Progenitor cell of endocrine pancreas (in vitro differentiated cells): ENCODE results near the gene PAOX. TPM values are rescaled to one million over a fixed set of nuclear protein-coding genes. Genes with fewer than 3 reads are reported as not detected.
A peak's percentile ranks its signal among the peaks of the same experiment; 100 is the strongest.

Experiments
- DNase-seq: peaks from one replicate; pipeline ENCODE4 v3.0.0; 2021; ENCODE audit warnings: low spot score; ENCODE audit not compliant: unreplicated experiment
- H3K27ac Mint-ChIP-seq: 2 replicates; pipeline ENCODE4 v1.8.0; 2021; ENCODE audit warnings: mild to moderate bottlenecking, moderate library complexity, mixed read lengths
- H3K27me3 Mint-ChIP-seq: 2 replicates; pipeline ENCODE4 v1.8.0; 2021; ENCODE audit warnings: mixed read lengths
- H3K36me3 Mint-ChIP-seq: 2 replicates; pipeline ENCODE4 v1.8.0; 2022; ENCODE audit warnings: mixed read lengths; ENCODE audit not compliant: insufficient read depth
- H3K4me1 Mint-ChIP-seq: 2 replicates; pipeline ENCODE4 v1.8.0; 2021; ENCODE audit warnings: low read depth, mixed read lengths
- H3K4me3 Mint-ChIP-seq: 2 replicates; pipeline ENCODE4 v1.8.0; 2021; ENCODE audit warnings: low read depth, mild to moderate bottlenecking, moderate library complexity, mixed read lengths
- H3K9me3 Mint-ChIP-seq: 2 replicates; pipeline ENCODE4 v1.8.0; 2021; ENCODE audit warnings: low read depth, mixed read lengths
- CTCF ChIP-seq: fragments of 200-600 bp; sonication (generic); IDR thresholded peaks from one replicate; pipeline ENCODE4 v1.5.0; 2021; ENCODE audit warnings: antibody characterized with exemption, mild to moderate bottlenecking; ENCODE audit not compliant: unreplicated experiment
- microRNA-seq: library from miRNA; unstranded; fragments of <30 nt; microRNA quantifications from one replicate; pipeline ENCODE4 v1.1.0, GENCODE V29; 2020; ENCODE audit warnings: borderline number of aligned reads; ENCODE audit not compliant: unreplicated experiment
- total RNA-seq: library from RNA; stranded (reverse); gene quantifications from 2 replicates; pipeline ENCODE4 v1.2.1, GENCODE V29; 2021

Gene PAOX
- total RNA-seq, 1 donor from 2014 or later, result 11.9 TPM

GRCh38 chr10:133439517-133440461 lies 60.7 kb downstream of the PAOX start:
- TF ChIP-seq CTCF, result no peak
- no peak overlapping the region for H3K27ac Mint-ChIP-seq
- H3K27me3 Mint-ChIP-seq, result no peaks in the 10 kb centered on the region
- peaks cover 36% of the 10 kb centered on the region for H3K9me3 Mint-ChIP-seq
- no peak overlapping the region for H3K4me3 Mint-ChIP-seq
- DNase-seq, result no peak
- no peaks in the 10 kb centered on the region for H3K4me1 Mint-ChIP-seq
- peaks cover 3% of the 10 kb centered on the region for H3K36me3 Mint-ChIP-seq

- H3K4me1 Mint-ChIP-seq, result no peaks in the 10 kb centered on the region
- DNase-seq, result no peak
- H3K27me3 Mint-ChIP-seq, result no peaks in the 10 kb centered on the region
- peaks cover 5% of the 10 kb centered on the region for H3K36me3 Mint-ChIP-seq
- peaks cover 37% of the 10 kb centered on the region for H3K9me3 Mint-ChIP-seq
- no peak for TF ChIP-seq CTCF
- no peak overlapping the region for H3K4me3 Mint-ChIP-seq
- no peak overlapping the region for H3K27ac Mint-ChIP-seq
Observed at GRCh38 chr10:133440633-133441285, 61.7 kb downstream of the PAOX start.

Small RNA genes lying within 50 kb of the gene (microRNA-seq; reads per million reads assigned to microRNA genes)
- gene MIR3944, result 6.0 reads per million, percentile 3 among the genes with 10 or more reads in this experiment

Other genes starting within 250 kb of the PAOX start
- 11.0 and 14.2 TPM in 2 replicates for gene KNDC1, start 219.0 kb upstream of the PAOX start, total RNA-seq
- gene UTF1, start 149.0 kb upstream of the PAOX start, total RNA-seq, result not detected in 2 replicates
- gene VENTX, start 141.4 kb upstream of the PAOX start, total RNA-seq, result 1.2 TPM in 2 replicates
- 13.7 and 16.3 TPM in 2 replicates for gene ADAM8, start 102.4 kb upstream of the PAOX start, total RNA-seq
- gene TUBGCP2, start 70.4 kb upstream of the PAOX start, total RNA-seq, result 63.2 and 77.0 TPM in 2 replicates
- 54.2 and 56.8 TPM in 2 replicates for gene ZNF511, start 70.3 kb upstream of the PAOX start, total RNA-seq
- 2.3 and 2.5 TPM in 2 replicates for gene CALY, start 42.4 kb upstream of the PAOX start, total RNA-seq
- 0.62 TPM in 1 of 2 replicates, not detected in the other for gene PRAP1, start 31.9 kb upstream of the PAOX start, total RNA-seq
- gene FUOM, start 21.2 kb upstream of the PAOX start, total RNA-seq, result 14.7 and 16.2 TPM in 2 replicates
- gene ECHS1, start 5.9 kb upstream of the PAOX start, total RNA-seq, result 89.7 and 91.4 TPM in 2 replicates
- gene MTG1, start 14.9 kb downstream of the PAOX start, total RNA-seq, result 137 and 139 TPM in 2 replicates
- 0.12 TPM in 1 of 2 replicates, not detected in the other for gene SPRN, start 45.4 kb downstream of the PAOX start, total RNA-seq
- gene SCART1, start 74.7 kb downstream of the PAOX start, total RNA-seq, result 1.7 and 3.0 TPM in 2 replicates
- gene CYP2E1, start 148.1 kb downstream of the PAOX start, total RNA-seq, result 0.91 and 1.4 TPM in 2 replicates
- gene SYCE1, start 186.3 kb downstream of the PAOX start, total RNA-seq, result not detected in 2 replicates
- gene FRG2B, start 247.5 kb downstream of the PAOX start, total RNA-seq, result not detected in 2 replicates